Measurements from ENCODE around the gene IL12RB2.

The IL12RB2 gene

GRCh38 chr1:67393240-67393639 lies 85.6 kb downstream of the IL12RB2 start:
- Histone ChIP-seq H4K8ac (ENCODE audit: low read depth, low read length) (no peak overlapping the region), H4K91ac (ENCODE audit: low read depth, low read length, poor library complexity) (no peak overlapping the region), H2BK15ac (ENCODE audit: low read length) (no peak overlapping the region), H3K4me3 (ENCODE audit: low read length in 2 of 2) (no peak overlapping the region), H3K27me3 (ENCODE audit: control insufficient read depth in 3 of 3, insufficient read depth in 3 of 3, low read depth in 1 of 3, low read length in 3 of 3) (no peaks in the 10 kb centered on the region), H2BK120ac (ENCODE audit: low read depth, low read length) (no peak overlapping the region), H2AK5ac (ENCODE audit: low read depth, low read length) (no peak overlapping the region), H3K4me2 (ENCODE audit: insufficient read depth, low read length, poor library complexity, severe bottlenecking) (no peak overlapping the region), H3K4ac (ENCODE audit: low read length) (no peak overlapping the region), H3K27ac (replicated peaks; ENCODE audit: low read length) (no peak overlapping the region), H3K9ac (ENCODE audit: low read depth, low read length, poor library complexity) (no peak overlapping the region), H3K14ac (ENCODE audit: low read length) (no peak overlapping the region), H2AFZ (ENCODE audit: low read length) (no peak overlapping the region), H3K9me3 (replicated peaks in 1 of 2; ENCODE audit: control insufficient read depth in 2 of 2, insufficient read depth in 1 of 2, low read depth in 1 of 2, low read length in 2 of 2) (no peaks in the 10 kb centered on the region), H2BK5ac (ENCODE audit: low read length) (no peak overlapping the region), H3K36me3 (replicated peaks in 1 of 2; ENCODE audit: control insufficient read depth in 2 of 2, insufficient read depth in 2 of 2, low read length in 2 of 2) (no peaks in the 10 kb centered on the region), H2BK12ac (ENCODE audit: low read length) (no peak overlapping the region), H3K79me1 (ENCODE audit: low read depth, low read length) (no peaks in the 10 kb centered on the region), H3K4me1 (ENCODE audit: control insufficient read depth in 2 of 2, insufficient read depth in 1 of 2, low read depth in 1 of 2, low read length in 2 of 2) (no peaks in the 10 kb centered on the region), H3K23ac (ENCODE audit: low read depth, low read length, poor library complexity) (no peak overlapping the region), H3K18ac (ENCODE audit: low read length) (no peak overlapping the region)
- WGBS, 2 donors (ENCODE audit: extremely low coverage in 2 of 2, insufficient read length in 2 of 2, insufficient replicate concordance in 1 of 2): no CpG with 5 or more reads among the region's 12 CpGs
- DNase-seq (ENCODE audit: low spot score): no peak

- H3K4me2 ChIP-seq (ENCODE audit: insufficient read depth, low read length, poor library complexity, severe bottlenecking): no peak overlapping the region
- no peaks in the 10 kb centered on the region for H3K27me3 ChIP-seq (ENCODE audit: control insufficient read depth in 3 of 3, insufficient read depth in 3 of 3, low read depth in 1 of 3, low read length in 3 of 3)
- H2BK12ac ChIP-seq (ENCODE audit: low read length): no peak overlapping the region
- no peak overlapping the region for H2BK120ac ChIP-seq (ENCODE audit: low read depth, low read length)
- no peaks in the 10 kb centered on the region for H3K4me1 ChIP-seq (ENCODE audit: control insufficient read depth in 2 of 2, insufficient read depth in 1 of 2, low read depth in 1 of 2, low read length in 2 of 2)
- no peaks in the 10 kb centered on the region for H3K36me3 ChIP-seq (replicated peaks in 1 of 2; ENCODE audit: control insufficient read depth in 2 of 2, insufficient read depth in 2 of 2, low read length in 2 of 2)
- H3K18ac ChIP-seq (ENCODE audit: low read length): no peak overlapping the region
- no peak overlapping the region for H2BK5ac ChIP-seq (ENCODE audit: low read length)
- H3K9me3 ChIP-seq (replicated peaks in 1 of 2; ENCODE audit: control insufficient read depth in 2 of 2, insufficient read depth in 1 of 2, low read depth in 1 of 2, low read length in 2 of 2): no peaks in the 10 kb centered on the region
- no peak overlapping the region for H2AFZ ChIP-seq (ENCODE audit: low read length)
- no peak overlapping the region for H2AK5ac ChIP-seq (ENCODE audit: low read depth, low read length)
- no peaks in the 10 kb centered on the region for H3K79me1 ChIP-seq (ENCODE audit: low read depth, low read length)
- no CpG with 5 or more reads among the region's 3 CpGs for WGBS, 2 donors (ENCODE audit: extremely low coverage in 2 of 2, insufficient read length in 2 of 2, insufficient replicate concordance in 1 of 2)
- no peak for DNase-seq (ENCODE audit: low spot score)
- no peak overlapping the region for H3K4me3 ChIP-seq (ENCODE audit: low read length in 2 of 2)
- H3K9ac ChIP-seq (ENCODE audit: low read depth, low read length, poor library complexity): no peak overlapping the region
- no peak overlapping the region for H3K4ac ChIP-seq (ENCODE audit: low read length)
- H3K23ac ChIP-seq (ENCODE audit: low read depth, low read length, poor library complexity): no peak overlapping the region
- H4K8ac ChIP-seq (ENCODE audit: low read depth, low read length): no peak overlapping the region
- H2BK15ac ChIP-seq (ENCODE audit: low read length): no peak overlapping the region
- H4K91ac ChIP-seq (ENCODE audit: low read depth, low read length, poor library complexity): no peak overlapping the region
- H3K27ac ChIP-seq (replicated peaks; ENCODE audit: low read length): no peak overlapping the region
- H3K14ac ChIP-seq (ENCODE audit: low read length): no peak overlapping the region
Measured at GRCh38 chr1:67393737-67394136, 86.1 kb downstream of the IL12RB2 start.

- no peak for DNase-seq (ENCODE audit: low spot score)
- Histone ChIP-seq H4K8ac (ENCODE audit: low read depth, low read length) (no peak overlapping the region), H2BK15ac (ENCODE audit: low read length) (no peak overlapping the region), H3K4me3 (ENCODE audit: low read length in 2 of 2) (no peak overlapping the region), H3K23ac (ENCODE audit: low read depth, low read length, poor library complexity) (no peak overlapping the region), H2BK120ac (ENCODE audit: low read depth, low read length) (no peak overlapping the region), H3K14ac (ENCODE audit: low read length) (no peak overlapping the region), H3K4me1 (ENCODE audit: control insufficient read depth in 2 of 2, insufficient read depth in 1 of 2, low read depth in 1 of 2, low read length in 2 of 2) (no peaks in the 10 kb centered on the region), H2AFZ (ENCODE audit: low read length) (no peak overlapping the region), H3K36me3 (replicated peaks in 1 of 2; ENCODE audit: control insufficient read depth in 2 of 2, insufficient read depth in 2 of 2, low read length in 2 of 2) (no peaks in the 10 kb centered on the region), H3K18ac (ENCODE audit: low read length) (no peak overlapping the region), H2AK5ac (ENCODE audit: low read depth, low read length) (no peak overlapping the region), H3K4me2 (ENCODE audit: insufficient read depth, low read length, poor library complexity, severe bottlenecking) (no peak overlapping the region), H2BK5ac (ENCODE audit: low read length) (no peak overlapping the region), H4K91ac (ENCODE audit: low read depth, low read length, poor library complexity) (no peak overlapping the region), H3K27me3 (ENCODE audit: control insufficient read depth in 3 of 3, insufficient read depth in 3 of 3, low read depth in 1 of 3, low read length in 3 of 3) (no peaks in the 10 kb centered on the region), H3K27ac (replicated peaks; ENCODE audit: low read length) (no peak overlapping the region), H3K79me1 (ENCODE audit: low read depth, low read length) (no peaks in the 10 kb centered on the region), H3K9ac (ENCODE audit: low read depth, low read length, poor library complexity) (no peak overlapping the region), H2BK12ac (ENCODE audit: low read length) (no peak overlapping the region), H3K4ac (ENCODE audit: low read length) (no peak overlapping the region), H3K9me3 (replicated peaks in 1 of 2; ENCODE audit: control insufficient read depth in 2 of 2, insufficient read depth in 1 of 2, low read depth in 1 of 2, low read length in 2 of 2) (no peaks in the 10 kb centered on the region)
- no CpG with 5 or more reads among the region's 4 CpGs for WGBS, 2 donors (ENCODE audit: extremely low coverage in 2 of 2, insufficient read length in 2 of 2, insufficient replicate concordance in 1 of 2)
Measured at GRCh38 chr1:67394548-67394947, 86.9 kb downstream of the IL12RB2 start.

- no peak overlapping the region for H2AFZ ChIP-seq (ENCODE audit: low read length)
- no peak overlapping the region for H3K4me2 ChIP-seq (ENCODE audit: insufficient read depth, low read length, poor library complexity, severe bottlenecking)
- H4K8ac ChIP-seq (ENCODE audit: low read depth, low read length): no peak overlapping the region
- H3K9ac ChIP-seq (ENCODE audit: low read depth, low read length, poor library complexity): no peak overlapping the region
- H2AK5ac ChIP-seq (ENCODE audit: low read depth, low read length): no peak overlapping the region
- no CpG with 5 or more reads among the region's 7 CpGs for WGBS, 2 donors (ENCODE audit: extremely low coverage in 2 of 2, insufficient read length in 2 of 2, insufficient replicate concordance in 1 of 2)
- no peak overlapping the region for H2BK12ac ChIP-seq (ENCODE audit: low read length)
- H3K23ac ChIP-seq (ENCODE audit: low read depth, low read length, poor library complexity): no peak overlapping the region
- no peak overlapping the region for H3K4ac ChIP-seq (ENCODE audit: low read length)
- H4K91ac ChIP-seq (ENCODE audit: low read depth, low read length, poor library complexity): no peak overlapping the region
- H3K9me3 ChIP-seq (replicated peaks in 1 of 2; ENCODE audit: control insufficient read depth in 2 of 2, insufficient read depth in 1 of 2, low read depth in 1 of 2, low read length in 2 of 2): no peaks in the 10 kb centered on the region
- H3K4me1 ChIP-seq (ENCODE audit: control insufficient read depth in 2 of 2, insufficient read depth in 1 of 2, low read depth in 1 of 2, low read length in 2 of 2): peaks cover 0 to 3% of the 10 kb centered on the region in 2 donors
- no peaks in the 10 kb centered on the region for H3K27me3 ChIP-seq (ENCODE audit: control insufficient read depth in 3 of 3, insufficient read depth in 3 of 3, low read depth in 1 of 3, low read length in 3 of 3)
- H3K14ac ChIP-seq (ENCODE audit: low read length): no peak overlapping the region
- H2BK5ac ChIP-seq (ENCODE audit: low read length): no peak overlapping the region
- no peak overlapping the region for H3K27ac ChIP-seq (replicated peaks; ENCODE audit: low read length)
- no peak overlapping the region for H3K4me3 ChIP-seq (ENCODE audit: low read length in 2 of 2)
- no peak for DNase-seq (ENCODE audit: low spot score)
- no peak overlapping the region for H3K18ac ChIP-seq (ENCODE audit: low read length)
- H2BK15ac ChIP-seq (ENCODE audit: low read length): no peak overlapping the region
- no peak overlapping the region for H2BK120ac ChIP-seq (ENCODE audit: low read depth, low read length)
- H3K36me3 ChIP-seq (replicated peaks in 1 of 2; ENCODE audit: control insufficient read depth in 2 of 2, insufficient read depth in 2 of 2, low read length in 2 of 2): no peaks in the 10 kb centered on the region
- no peaks in the 10 kb centered on the region for H3K79me1 ChIP-seq (ENCODE audit: low read depth, low read length)
Measured at GRCh38 chr1:67399199-67399993, 91.7 kb downstream of the IL12RB2 start.
